CD14-positive monocyte (primary cell): ENCODE data around the gene CAMSAP3. TPM values are rescaled to one million over a fixed set of nuclear protein-coding genes. Genes with fewer than 3 reads are reported as not detected.
"Not testable (repeated sequence)": the region's sequence is repeated elsewhere in the genome, so short reads cannot be mapped to it uniquely, and the experiment has no call there.

ENCODE experiments used
- DNase-seq, 3 donors: peaks; one replicate each; pipeline ENCODE4 v3.0.0-alpha.2; 2011 to 2022
- H2AFZ ChIP-seq: 2 replicates; pipeline ENCODE4 v1.6.0; 2012; ENCODE audit warnings: mild to moderate bottlenecking, low read depth, low read length, inconsistent platforms; ENCODE audit not compliant: insufficient read depth, poor library complexity, severe bottlenecking
- H3K27ac ChIP-seq, 2 donors: 1 replicate in 1 of 2; 2 replicates in 1 of 2; pipeline ENCODE4 v1.5.1; 2012 to 2013; ENCODE audit warnings: low read length in 2 of 2, control low read depth in 1 of 2, inconsistent platforms in 1 of 2, low read depth in 1 of 2, mild to moderate bottlenecking in 1 of 2
- H3K27me3 ChIP-seq, 2 donors: one replicate each; pipeline versions ENCODE4 v1.6.0 to v1.6.1; 2011 to 2013; ENCODE audit warnings: low read length in 2 of 2; ENCODE audit not compliant: control insufficient read depth in 2 of 2, insufficient read depth in 2 of 2
- H3K36me3 ChIP-seq, 2 donors: replicated peaks in 1 of 2; 1 replicate in 1 of 2; 2 replicates in 1 of 2; pipeline versions ENCODE4 v1.5.1 to v1.6.1; 2012 to 2013; ENCODE audit warnings: low read length in 2 of 2, control low read depth in 1 of 2, inconsistent platforms in 1 of 2, mild to moderate bottlenecking in 1 of 2; ENCODE audit not compliant: insufficient read depth in 2 of 2, control insufficient read depth in 1 of 2
- H3K4me1 ChIP-seq, 2 donors: 1 replicate in 1 of 2; 2 replicates in 1 of 2; pipeline versions ENCODE4 v1.5.1 to v1.6.1; 2012 to 2013; ENCODE audit warnings: low read length in 2 of 2, control low read depth in 1 of 2, inconsistent platforms in 1 of 2, mild to moderate bottlenecking in 1 of 2, moderate library complexity in 1 of 2; ENCODE audit not compliant: insufficient read depth in 2 of 2, control insufficient read depth in 1 of 2
- H3K4me2 ChIP-seq: replicated peaks from 2 replicates; pipeline ENCODE3; 2012; ENCODE audit warnings: low read length, moderate library complexity, mild to moderate bottlenecking; ENCODE audit not compliant: poor library complexity, severe bottlenecking; ENCODE audit errors: extremely low read depth
- H3K4me3 ChIP-seq, 3 experiments: fragments of 200-600 bp in 1 of 3; sonication (generic) in 1 of 3; replicated peaks in 1 of 3; 1 replicate in 2 of 3; 2 replicates in 1 of 3; pipeline ENCODE4 v1.5.1; 2011 to 2013; ENCODE audit warnings: low read length in 3 of 3, mild to moderate bottlenecking in 3 of 3, control low read depth in 2 of 3, low read depth in 2 of 3, inconsistent platforms in 1 of 3, moderate library complexity in 1 of 3
- H3K79me2 ChIP-seq: 2 replicates; pipeline ENCODE4 v1.6.0; 2012; ENCODE audit warnings: mild to moderate bottlenecking, control low read depth, inconsistent platforms, low read length, moderate library complexity; ENCODE audit not compliant: insufficient read depth
- H3K9ac ChIP-seq: 2 replicates; pipeline ENCODE4 v1.6.0; 2017; ENCODE audit warnings: low read length, mild to moderate bottlenecking; ENCODE audit not compliant: insufficient read depth, poor library complexity, severe bottlenecking
- H3K9me3 ChIP-seq, 2 donors: replicated peaks in 1 of 2; 1 replicate in 1 of 2; 2 replicates in 1 of 2; pipeline versions ENCODE4 v1.5.1 to v1.6.1; 2012 to 2013; ENCODE audit warnings: low read length in 2 of 2, control low read depth in 1 of 2; ENCODE audit not compliant: control insufficient read depth in 1 of 2, insufficient read depth in 1 of 2
- H4K20me1 ChIP-seq: 2 replicates; pipeline ENCODE4 v1.6.0; 2012; ENCODE audit warnings: mild to moderate bottlenecking, low read length, control low read depth, moderate library complexity; ENCODE audit not compliant: insufficient read depth
- H3K27ac Mint-ChIP-seq, 7 donors: one replicate each; pipeline ENCODE4 v1.8.0; 2020; ENCODE audit warnings: mild to moderate bottlenecking in 7 of 7, mixed read lengths in 7 of 7, moderate library complexity in 6 of 7, inconsistent platforms in 2 of 7
- H3K27me3 Mint-ChIP-seq, 3 donors: one replicate each; pipeline ENCODE4 v1.8.0; 2021 to 2022; ENCODE audit warnings: low read depth in 3 of 3, mild to moderate bottlenecking in 3 of 3, mixed read lengths in 3 of 3, moderate library complexity in 3 of 3, inconsistent platforms in 1 of 3
- H3K36me3 Mint-ChIP-seq, 2 donors: one replicate each; pipeline ENCODE4 v1.8.0; 2020; ENCODE audit warnings: mixed read lengths in 2 of 2, inconsistent platforms in 1 of 2, mild to moderate bottlenecking in 1 of 2
- H3K4me1 Mint-ChIP-seq: one replicate; pipeline ENCODE4 v1.8.0; 2020; ENCODE audit warnings: mild to moderate bottlenecking, mixed read lengths
- H3K4me3 Mint-ChIP-seq, 2 donors: one replicate each; pipeline ENCODE4 v1.8.0; 2020; ENCODE audit warnings: mild to moderate bottlenecking in 2 of 2, mixed read lengths in 2 of 2, moderate library complexity in 1 of 2
- H3K9me3 Mint-ChIP-seq, 7 donors: one replicate each; pipeline ENCODE4 v1.8.0; 2020 to 2022; ENCODE audit warnings: mixed read lengths in 7 of 7, mild to moderate bottlenecking in 6 of 7, moderate library complexity in 6 of 7, inconsistent platforms in 2 of 7
- WGBS: methylation state at CpG from one replicate; pipeline ENCODE4 v1.1.5; 2013; ENCODE audit warnings: missing lambda C conversion rate; ENCODE audit not compliant: insufficient coverage; 5-methylcytosine and 5-hydroxymethylcytosine counted together
- intact Hi-C, 2 donors: fragments of 100-400 bp; cut with micrococcal nuclease; formaldehyde crosslinking; loops; one replicate each; pipeline versions ENCODE4 v1.15.0 to v1.15.1; 2023
- polyA plus RNA-seq, 3 donors: library from polyadenylated mRNA; depleted of rRNA in 1 of 3; unstranded in 2 of 3; stranded (reverse) in 1 of 3; fragments of 300-500 nt in 2 of 3; fragments of >200 nt in 1 of 3; fragmentation: Illumina TruSeq in 2 of 3; gene quantifications; 1 replicate in 2 of 3; 2 replicates in 1 of 3; pipeline ENCODE4 v1.2.3, GENCODE V29; 2012 to 2021
- TF ChIP-seq, protein P1 (sequence below): fragments of 200-600 bp; IDR thresholded peaks from one replicate; pipeline ENCODE4 v1.8.0; 2022; ENCODE audit warnings: antibody characterized with exemption, mild to moderate bottlenecking

The CAMSAP3 gene
- polyA plus RNA-seq, 3 donors, result 0.05 TPM; not detected in 2

DNA sequence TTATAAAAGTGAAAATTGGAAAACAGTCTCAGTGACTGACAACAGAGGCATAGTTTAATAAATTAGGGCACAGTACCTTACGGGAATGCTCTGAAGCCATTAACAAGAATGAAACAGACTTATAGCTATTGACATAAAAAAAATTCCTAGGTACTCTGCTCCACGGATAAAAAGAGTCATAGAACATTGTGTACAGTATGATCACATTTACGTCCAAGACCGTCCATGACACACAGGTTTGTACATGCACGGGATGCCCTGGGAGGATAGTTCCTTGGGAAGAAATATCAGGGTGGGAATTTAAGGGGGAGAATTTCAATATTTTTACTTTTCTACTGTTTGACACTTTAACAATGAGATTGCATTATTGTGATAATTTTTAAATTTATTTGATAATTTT, 24.9 kb upstream of the CAMSAP3 start:
- peaks cover 0 to 7% (median 1%) of the 10 kb centered on the region in 3 donors for H3K27me3 Mint-ChIP-seq
- H3K4me1 ChIP-seq, result peaks cover 2 to 4% of the 10 kb centered on the region in 2 donors
- TF ChIP-seq, protein P1, sequence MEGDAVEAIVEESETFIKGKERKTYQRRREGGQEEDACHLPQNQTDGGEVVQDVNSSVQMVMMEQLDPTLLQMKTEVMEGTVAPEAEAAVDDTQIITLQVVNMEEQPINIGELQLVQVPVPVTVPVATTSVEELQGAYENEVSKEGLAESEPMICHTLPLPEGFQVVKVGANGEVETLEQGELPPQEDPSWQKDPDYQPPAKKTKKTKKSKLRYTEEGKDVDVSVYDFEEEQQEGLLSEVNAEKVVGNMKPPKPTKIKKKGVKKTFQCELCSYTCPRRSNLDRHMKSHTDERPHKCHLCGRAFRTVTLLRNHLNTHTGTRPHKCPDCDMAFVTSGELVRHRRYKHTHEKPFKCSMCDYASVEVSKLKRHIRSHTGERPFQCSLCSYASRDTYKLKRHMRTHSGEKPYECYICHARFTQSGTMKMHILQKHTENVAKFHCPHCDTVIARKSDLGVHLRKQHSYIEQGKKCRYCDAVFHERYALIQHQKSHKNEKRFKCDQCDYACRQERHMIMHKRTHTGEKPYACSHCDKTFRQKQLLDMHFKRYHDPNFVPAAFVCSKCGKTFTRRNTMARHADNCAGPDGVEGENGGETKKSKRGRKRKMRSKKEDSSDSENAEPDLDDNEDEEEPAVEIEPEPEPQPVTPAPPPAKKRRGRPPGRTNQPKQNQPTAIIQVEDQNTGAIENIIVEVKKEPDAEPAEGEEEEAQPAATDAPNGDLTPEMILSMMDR, result no peak
- H3K79me2 ChIP-seq, result no peaks in the 10 kb centered on the region
- DNase-seq, result no peak
- no peak overlapping the region for H3K27ac ChIP-seq
- no CpG with 5 or more reads among the region's 5 CpGs for WGBS
- intact Hi-C loops, result no loop called here
- peaks cover 0 to 3% (median 0%) of the 10 kb centered on the region in 7 donors for H3K9me3 Mint-ChIP-seq
- no peaks in the 10 kb centered on the region for H3K27me3 ChIP-seq
- H3K4me1 Mint-ChIP-seq, result peaks cover 6% of the 10 kb centered on the region
- H3K36me3 ChIP-seq, result no peaks in the 10 kb centered on the region
- no peak overlapping the region for H3K4me3 ChIP-seq
- H3K9ac ChIP-seq, result no peak overlapping the region
- no peak overlapping the region for H3K4me2 ChIP-seq
- H4K20me1 ChIP-seq, result no peaks in the 10 kb centered on the region
- no peak overlapping the region for H3K4me3 Mint-ChIP-seq
- no peaks in the 10 kb centered on the region for H3K36me3 Mint-ChIP-seq
- H3K9me3 ChIP-seq, result no peaks in the 10 kb centered on the region
- no peak overlapping the region for H2AFZ ChIP-seq
- no peak overlapping the region for H3K27ac Mint-ChIP-seq

DNA sequence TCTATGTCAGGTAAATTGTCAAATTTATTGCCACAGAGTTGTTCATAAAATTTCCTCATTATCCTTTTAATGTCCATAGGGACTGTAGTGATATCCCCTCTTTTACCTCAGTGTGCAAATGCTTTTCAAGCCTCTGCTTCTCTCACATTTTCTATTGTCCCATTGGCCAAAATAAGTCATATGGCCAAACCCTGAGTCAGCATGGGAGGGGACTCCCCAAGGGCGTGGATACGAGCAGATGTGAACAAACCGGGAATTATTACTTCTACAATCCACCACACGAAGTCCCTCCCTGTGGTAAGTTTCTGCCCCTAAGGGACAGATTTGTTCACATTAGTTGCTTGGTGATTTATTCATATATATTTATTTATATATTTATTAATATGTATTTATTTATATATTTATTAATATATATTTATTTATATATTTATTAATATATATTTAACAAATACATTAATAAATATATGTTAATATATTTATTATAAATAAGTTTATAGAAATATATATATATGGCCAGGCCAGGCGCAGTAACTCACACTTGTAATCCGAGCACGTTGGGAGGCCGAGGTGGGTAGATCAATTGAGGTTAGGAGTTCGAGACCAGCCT, 20.1 kb upstream of the CAMSAP3 start:
- TF ChIP-seq, protein P1, result no peak
- H3K9me3 ChIP-seq, result no peaks in the 10 kb centered on the region
- no peak overlapping the region for H3K27ac Mint-ChIP-seq
- no peaks in the 10 kb centered on the region for H3K36me3 Mint-ChIP-seq
- H3K79me2 ChIP-seq, result no peaks in the 10 kb centered on the region
- intact Hi-C loops, result no loop called here
- peaks cover 4% of the 10 kb centered on the region for H3K4me1 Mint-ChIP-seq
- no peak overlapping the region for H3K4me3 ChIP-seq
- no peak overlapping the region for H2AFZ ChIP-seq
- H3K27ac ChIP-seq, result no peak overlapping the region
- WGBS, result 100% methylated on average over 2 of the region's 9 CpGs
- H3K36me3 ChIP-seq, result no peaks in the 10 kb centered on the region
- H3K4me2 ChIP-seq, result no peak overlapping the region
- H3K4me3 Mint-ChIP-seq, result no peak overlapping the region
- peak; percentile 39 to 83 (median 62) for DNase-seq
- no peaks in the 10 kb centered on the region for H4K20me1 ChIP-seq
- H3K27me3 ChIP-seq, result no peaks in the 10 kb centered on the region
- no peak overlapping the region for H3K9ac ChIP-seq
- peaks cover 0 to 3% (median 0%) of the 10 kb centered on the region in 7 donors for H3K9me3 Mint-ChIP-seq
- peaks cover 7 to 21% (median 16%) of the 10 kb centered on the region in 3 donors for H3K27me3 Mint-ChIP-seq
- peaks cover 2 to 4% of the 10 kb centered on the region in 2 donors for H3K4me1 ChIP-seq

DNA sequence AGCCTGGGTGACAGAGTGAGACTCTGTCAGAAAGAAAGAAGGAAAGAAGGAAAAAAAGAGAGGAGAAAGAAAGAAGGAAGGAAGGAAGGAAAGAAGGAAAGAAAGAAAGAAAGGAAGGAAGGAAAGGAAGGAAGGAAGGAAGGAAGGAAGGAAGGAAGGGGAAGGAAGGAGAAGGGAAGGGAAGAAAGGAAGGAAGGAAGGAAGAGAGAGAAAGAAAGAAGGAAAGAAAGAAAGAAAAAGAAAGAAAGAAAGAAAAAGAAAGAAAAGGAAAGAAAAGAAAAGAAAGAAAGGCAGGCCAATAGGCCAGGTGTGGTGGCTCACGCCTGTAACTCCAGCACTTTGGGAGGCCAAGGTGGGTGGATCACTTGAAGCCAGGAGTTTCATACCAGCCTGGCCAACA, 18.2 kb upstream of the CAMSAP3 start:
- H3K4me1 ChIP-seq, H3K27ac ChIP-seq, H3K4me2 ChIP-seq, H3K36me3 Mint-ChIP-seq, H3K27me3 ChIP-seq, H3K4me1 Mint-ChIP-seq, DNase-seq, H3K4me3 ChIP-seq, H3K9ac ChIP-seq, H2AFZ ChIP-seq, H3K9me3 ChIP-seq, intact Hi-C loops, H3K27ac Mint-ChIP-seq, H3K36me3 ChIP-seq, H3K79me2 ChIP-seq, H3K9me3 Mint-ChIP-seq, H4K20me1 ChIP-seq: not testable (repeated sequence)
- peaks cover 13 to 23% (median 19%) of the 10 kb centered on the region in 3 donors for H3K27me3 Mint-ChIP-seq
- WGBS, result 100% methylated on average over 1 of the region's 1 CpG
- H3K4me3 Mint-ChIP-seq, result peak overlapping the region in 1 of 2 donors; percentile 60
